HepG2 (cell line): ENCODE measurements around the gene BANP. TPM values are rescaled to one million over a fixed set of nuclear protein-coding genes. Genes with fewer than 3 reads are reported as not detected.

Experiments
- ARNT ChIP-seq: fragments of 450-650 bp; IDR thresholded peaks from 2 replicates; pipeline ENCODE4 v1.6.1; 2017
- CHCHD3 ChIP-seq: sonication (generic); formaldehyde crosslinking; IDR thresholded peaks from 2 replicates; pipeline ENCODE4 v1.8.0; 2022; ENCODE audit warnings: mild to moderate bottlenecking, missing genetic modification reagents, moderate library complexity
- FOSL2 ChIP-seq: sonication (generic); formaldehyde crosslinking; IDR thresholded peaks from 2 replicates; pipeline ENCODE4 v1.4.0; 2020; ENCODE audit warnings: missing genetic modification reagents
- ISX ChIP-seq: sonication (generic); formaldehyde crosslinking; conservative IDR thresholded peaks from 2 replicates; pipeline ENCODE4 v1.5.0; 2020; ENCODE audit warnings: missing genetic modification reagents
- KLF16 ChIP-seq, 2 experiments: sonication (generic) in 1 of 2; formaldehyde crosslinking in 1 of 2; IDR thresholded peaks; 2 replicates each; pipeline versions ENCODE4 v1.6.1 to v1.8.0; 2016 to 2023; ENCODE audit warnings: missing genetic modification reagents in 2 of 2, missing compliant biosample characterization in 1 of 2
- NFE2 ChIP-seq: sonication (generic); formaldehyde crosslinking; IDR thresholded peaks from 2 replicates; pipeline ENCODE4 v1.4.0; 2020; ENCODE audit warnings: missing genetic modification reagents
- RFX3 ChIP-seq: IDR thresholded peaks from 2 replicates; pipeline ENCODE4 v1.6.1; 2016; ENCODE audit warnings: missing biosample characterization, missing genetic modification reagents
- SALL2 ChIP-seq: sonication (generic); formaldehyde crosslinking; IDR thresholded peaks from 2 replicates; pipeline ENCODE4 v1.8.1; 2023; ENCODE audit warnings: mild to moderate bottlenecking, missing genetic modification reagents, inconsistent platforms
- U2AF1 ChIP-seq: fragments of 200-400 bp; formaldehyde crosslinking; optimal IDR thresholded peaks from 2 replicates; pipeline ENCODE3; 2017; ENCODE audit warnings: mild to moderate bottlenecking, low read depth, low read length
- WIZ ChIP-seq: sonication (generic); formaldehyde crosslinking; IDR thresholded peaks from 2 replicates; pipeline ENCODE4 v1.5.1; 2020; ENCODE audit warnings: mild to moderate bottlenecking, missing genetic modification reagents
- ZFP82 ChIP-seq: sonication (generic); formaldehyde crosslinking; IDR thresholded peaks from 2 replicates; pipeline ENCODE4 v1.5.1; 2020; ENCODE audit warnings: mild to moderate bottlenecking, missing genetic modification reagents, borderline replicate concordance
- ZFY ChIP-seq: sonication (generic); formaldehyde crosslinking; IDR thresholded peaks from 2 replicates; pipeline ENCODE4 v1.4.0; 2020; ENCODE audit warnings: missing genetic modification reagents
- ZNF256 ChIP-seq: sonication (generic); formaldehyde crosslinking; conservative IDR thresholded peaks from 2 replicates; pipeline ENCODE4 v1.4.0; 2020; ENCODE audit warnings: missing genetic modification reagents
- ZNF3 ChIP-seq: IDR thresholded peaks from 2 replicates; pipeline ENCODE4 v1.7.0; 2017; ENCODE audit warnings: inconsistent platforms
- ZNF563 ChIP-seq: sonication (generic); formaldehyde crosslinking; IDR thresholded peaks from 2 replicates; pipeline ENCODE4 v1.8.0; 2022; ENCODE audit warnings: mild to moderate bottlenecking, moderate library complexity, missing genetic modification reagents
- ZNF674 ChIP-seq: sonication (generic); formaldehyde crosslinking; IDR thresholded peaks from 2 replicates; pipeline ENCODE4 v1.5.0; 2020; ENCODE audit warnings: low read depth, mild to moderate bottlenecking, missing genetic modification reagents
- ZSCAN12 ChIP-seq: sonication (generic); formaldehyde crosslinking; IDR thresholded peaks from 2 replicates; pipeline ENCODE4 v1.9.0; 2021; ENCODE audit warnings: mild to moderate bottlenecking, missing genetic modification reagents
- polyA plus RNA-seq, 8 experiments: library from polyadenylated mRNA; depleted of rRNA in 3 of 8; stranded (reverse) in 7 of 8; unstranded in 1 of 8; fragments of >200 nt; fragmentation: Illumina TruSeq in 4 of 8; extraction: Trizol in 4 of 8; gene quantifications; 2 replicates each; pipeline versions ENCODE4 v1.2.1 to v1.2.3, GENCODE V29; 2011 to 2016; ENCODE audit warnings: low read depth in 4 of 8, missing spikeins in 1 of 8, mixed read lengths in 1 of 8; ENCODE audit not compliant: insufficient read depth in 1 of 8
- total RNA-seq, 5 experiments: library from RNA; depleted of rRNA; stranded (reverse); fragments of >200 nt; fragmentation: Illumina TruSeq; extraction: Trizol; gene quantifications; 2 replicates each; pipeline ENCODE4 v1.2.3, GENCODE V29; 2016; ENCODE audit warnings: low read depth in 1 of 5
- TF ChIP-seq, protein P1 (sequence below): sonication (generic); formaldehyde crosslinking; conservative IDR thresholded peaks from 2 replicates; pipeline ENCODE4 v1.8.0; 2022; ENCODE audit warnings: missing genetic modification reagents
- TF ChIP-seq, protein P2 (sequence below): sonication (generic); formaldehyde crosslinking; IDR thresholded peaks from 2 replicates; pipeline ENCODE4 v1.4.0; 2020; ENCODE audit warnings: missing genetic modification reagents
- TF ChIP-seq, protein P3 (sequence below): sonication (generic); formaldehyde crosslinking; IDR thresholded peaks from 2 replicates; pipeline ENCODE4 v1.4.0; 2020; ENCODE audit warnings: missing genetic modification reagents
- TF ChIP-seq, protein P4 (sequence below): sonication (generic); formaldehyde crosslinking; IDR thresholded peaks from 2 replicates; pipeline ENCODE4 v1.4.0; 2020; ENCODE audit warnings: mild to moderate bottlenecking, missing genetic modification reagents, borderline replicate concordance

Gene BANP
- total and polyA plus RNA-seq, 2 of the 13 experiments (the other 11 are each of a cell fraction or from before 2014, with no cell fraction given) = 20.2 to 23.8 TPM

DNA sequence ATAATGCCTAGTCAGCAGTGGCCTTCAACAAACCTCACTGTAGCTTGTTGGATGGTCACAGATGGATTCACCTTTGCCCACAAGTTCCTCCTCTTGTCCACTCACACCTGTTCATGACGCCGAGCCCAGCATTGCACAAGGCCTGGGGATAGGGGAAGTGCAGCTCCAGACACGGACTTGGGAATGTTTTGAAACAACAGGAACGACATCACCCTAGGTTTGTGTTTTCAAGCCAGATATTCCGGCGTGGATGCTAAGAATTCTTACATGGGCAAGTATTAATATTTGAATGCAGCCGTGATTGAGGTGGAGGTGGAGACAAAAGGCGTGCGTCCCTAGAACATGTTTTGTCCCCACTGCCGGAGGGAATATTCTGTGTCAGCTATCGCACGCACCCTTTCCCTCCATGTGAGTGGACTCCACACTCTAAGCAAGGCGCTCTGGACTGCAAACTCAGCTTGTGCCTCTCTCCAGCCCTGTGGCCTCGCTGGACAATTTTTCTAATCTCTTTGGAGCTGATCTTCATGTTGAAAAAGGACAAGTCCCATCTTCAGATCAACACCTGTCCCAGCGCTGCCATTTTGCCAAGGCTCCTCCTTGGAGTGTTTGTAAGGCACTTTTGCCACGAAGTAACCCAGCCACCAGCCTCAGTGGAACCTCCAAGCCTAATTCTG lies 2.0 kb upstream of the BANP start (continued):
- TF ChIP-seq KLF16 (CRISPR knock-in tag; IDR thresholded peaks at IDR 0.05) = no peak; a peak in 1 of 4 replicates
- no peak for TF ChIP-seq ZNF3 (CRISPR knock-in tag)
- no peak for TF ChIP-seq SALL2
- TF ChIP-seq ZNF256 (CRISPR knock-in tag) = no peak
- TF ChIP-seq NFE2 (CRISPR knock-in tag) = no peak
- TF ChIP-seq WIZ = no peak
- TF ChIP-seq ZSCAN12 (CRISPR knock-in tag) = no peak
- TF ChIP-seq, protein P1, sequence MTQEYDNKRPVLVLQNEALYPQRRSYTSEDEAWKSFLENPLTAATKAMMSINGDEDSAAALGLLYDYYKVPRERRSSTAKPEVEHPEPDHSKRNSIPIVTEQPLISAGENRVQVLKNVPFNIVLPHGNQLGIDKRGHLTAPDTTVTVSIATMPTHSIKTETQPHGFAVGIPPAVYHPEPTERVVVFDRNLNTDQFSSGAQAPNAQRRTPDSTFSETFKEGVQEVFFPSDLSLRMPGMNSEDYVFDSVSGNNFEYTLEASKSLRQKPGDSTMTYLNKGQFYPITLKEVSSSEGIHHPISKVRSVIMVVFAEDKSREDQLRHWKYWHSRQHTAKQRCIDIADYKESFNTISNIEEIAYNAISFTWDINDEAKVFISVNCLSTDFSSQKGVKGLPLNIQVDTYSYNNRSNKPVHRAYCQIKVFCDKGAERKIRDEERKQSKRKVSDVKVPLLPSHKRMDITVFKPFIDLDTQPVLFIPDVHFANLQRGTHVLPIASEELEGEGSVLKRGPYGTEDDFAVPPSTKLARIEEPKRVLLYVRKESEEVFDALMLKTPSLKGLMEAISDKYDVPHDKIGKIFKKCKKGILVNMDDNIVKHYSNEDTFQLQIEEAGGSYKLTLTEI (CRISPR knock-in tag) = no peak
- TF ChIP-seq, protein P2, sequence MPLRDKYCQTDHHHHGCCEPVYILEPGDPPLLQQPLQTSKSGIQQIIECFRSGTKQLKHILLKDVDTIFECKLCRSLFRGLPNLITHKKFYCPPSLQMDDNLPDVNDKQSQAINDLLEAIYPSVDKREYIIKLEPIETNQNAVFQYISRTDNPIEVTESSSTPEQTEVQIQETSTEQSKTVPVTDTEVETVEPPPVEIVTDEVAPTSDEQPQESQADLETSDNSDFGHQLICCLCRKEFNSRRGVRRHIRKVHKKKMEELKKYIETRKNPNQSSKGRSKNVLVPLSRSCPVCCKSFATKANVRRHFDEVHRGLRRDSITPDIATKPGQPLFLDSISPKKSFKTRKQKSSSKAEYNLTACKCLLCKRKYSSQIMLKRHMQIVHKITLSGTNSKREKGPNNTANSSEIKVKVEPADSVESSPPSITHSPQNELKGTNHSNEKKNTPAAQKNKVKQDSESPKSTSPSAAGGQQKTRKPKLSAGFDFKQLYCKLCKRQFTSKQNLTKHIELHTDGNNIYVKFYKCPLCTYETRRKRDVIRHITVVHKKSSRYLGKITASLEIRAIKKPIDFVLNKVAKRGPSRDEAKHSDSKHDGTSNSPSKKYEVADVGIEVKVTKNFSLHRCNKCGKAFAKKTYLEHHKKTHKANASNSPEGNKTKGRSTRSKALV (CRISPR knock-in tag) = no peak
- TF ChIP-seq U2AF1 = no peak
- TF ChIP-seq ZNF563 (CRISPR knock-in tag) = no peak
- TF ChIP-seq, protein P3, sequence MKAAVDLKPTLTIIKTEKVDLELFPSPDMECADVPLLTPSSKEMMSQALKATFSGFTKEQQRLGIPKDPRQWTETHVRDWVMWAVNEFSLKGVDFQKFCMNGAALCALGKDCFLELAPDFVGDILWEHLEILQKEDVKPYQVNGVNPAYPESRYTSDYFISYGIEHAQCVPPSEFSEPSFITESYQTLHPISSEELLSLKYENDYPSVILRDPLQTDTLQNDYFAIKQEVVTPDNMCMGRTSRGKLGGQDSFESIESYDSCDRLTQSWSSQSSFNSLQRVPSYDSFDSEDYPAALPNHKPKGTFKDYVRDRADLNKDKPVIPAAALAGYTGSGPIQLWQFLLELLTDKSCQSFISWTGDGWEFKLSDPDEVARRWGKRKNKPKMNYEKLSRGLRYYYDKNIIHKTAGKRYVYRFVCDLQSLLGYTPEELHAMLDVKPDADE (CRISPR knock-in tag) = no peak
- TF ChIP-seq ZFP82 = no peak
- no peak for TF ChIP-seq RFX3
- no peak for TF ChIP-seq ISX (CRISPR knock-in tag)
- TF ChIP-seq CHCHD3 (CRISPR knock-in tag) = no peak
- TF ChIP-seq ZNF674 (CRISPR knock-in tag) = no peak
- peak; percentile 70 for TF ChIP-seq ZFY (CRISPR knock-in tag)
- peak; percentile 54 for TF ChIP-seq FOSL2 (CRISPR knock-in tag)
- TF ChIP-seq, protein P4, sequence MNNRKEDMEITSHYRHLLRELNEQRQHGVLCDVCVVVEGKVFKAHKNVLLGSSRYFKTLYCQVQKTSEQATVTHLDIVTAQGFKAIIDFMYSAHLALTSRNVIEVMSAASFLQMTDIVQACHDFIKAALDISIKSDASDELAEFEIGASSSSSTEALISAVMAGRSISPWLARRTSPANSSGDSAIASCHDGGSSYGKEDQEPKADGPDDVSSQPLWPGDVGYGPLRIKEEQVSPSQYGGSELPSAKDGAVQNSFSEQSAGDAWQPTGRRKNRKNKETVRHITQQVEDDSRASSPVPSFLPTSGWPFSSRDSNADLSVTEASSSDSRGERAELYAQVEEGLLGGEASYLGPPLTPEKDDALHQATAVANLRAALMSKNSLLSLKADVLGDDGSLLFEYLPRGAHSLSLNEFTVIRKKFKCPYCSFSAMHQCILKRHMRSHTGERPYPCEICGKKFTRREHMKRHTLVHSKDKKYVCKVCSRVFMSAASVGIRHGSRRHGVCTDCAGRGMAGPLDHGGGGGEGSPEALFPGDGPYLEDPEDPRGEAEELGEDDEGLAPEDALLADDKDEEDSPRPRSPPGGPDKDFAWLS (CRISPR knock-in tag) = no peak
- no peak for TF ChIP-seq ARNT
